GM19438 (cell line): Measurements from ENCODE around the gene FBXO21.
"Not testable (repeated sequence)": the region's sequence is repeated elsewhere in the genome, so short reads cannot be mapped to it uniquely, and the experiment has no call there.

Experiments used
- ATAC-seq: cut with Tn5 transposase; IDR thresholded peaks from one replicate; pipeline ENCODE4 v1.9.1; 2021; ENCODE audit warnings: low read depth; ENCODE audit not compliant: unreplicated experiment

The FBXO21 gene, protein sequence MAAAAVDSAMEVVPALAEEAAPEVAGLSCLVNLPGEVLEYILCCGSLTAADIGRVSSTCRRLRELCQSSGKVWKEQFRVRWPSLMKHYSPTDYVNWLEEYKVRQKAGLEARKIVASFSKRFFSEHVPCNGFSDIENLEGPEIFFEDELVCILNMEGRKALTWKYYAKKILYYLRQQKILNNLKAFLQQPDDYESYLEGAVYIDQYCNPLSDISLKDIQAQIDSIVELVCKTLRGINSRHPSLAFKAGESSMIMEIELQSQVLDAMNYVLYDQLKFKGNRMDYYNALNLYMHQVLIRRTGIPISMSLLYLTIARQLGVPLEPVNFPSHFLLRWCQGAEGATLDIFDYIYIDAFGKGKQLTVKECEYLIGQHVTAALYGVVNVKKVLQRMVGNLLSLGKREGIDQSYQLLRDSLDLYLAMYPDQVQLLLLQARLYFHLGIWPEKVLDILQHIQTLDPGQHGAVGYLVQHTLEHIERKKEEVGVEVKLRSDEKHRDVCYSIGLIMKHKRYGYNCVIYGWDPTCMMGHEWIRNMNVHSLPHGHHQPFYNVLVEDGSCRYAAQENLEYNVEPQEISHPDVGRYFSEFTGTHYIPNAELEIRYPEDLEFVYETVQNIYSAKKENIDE

DNA sequence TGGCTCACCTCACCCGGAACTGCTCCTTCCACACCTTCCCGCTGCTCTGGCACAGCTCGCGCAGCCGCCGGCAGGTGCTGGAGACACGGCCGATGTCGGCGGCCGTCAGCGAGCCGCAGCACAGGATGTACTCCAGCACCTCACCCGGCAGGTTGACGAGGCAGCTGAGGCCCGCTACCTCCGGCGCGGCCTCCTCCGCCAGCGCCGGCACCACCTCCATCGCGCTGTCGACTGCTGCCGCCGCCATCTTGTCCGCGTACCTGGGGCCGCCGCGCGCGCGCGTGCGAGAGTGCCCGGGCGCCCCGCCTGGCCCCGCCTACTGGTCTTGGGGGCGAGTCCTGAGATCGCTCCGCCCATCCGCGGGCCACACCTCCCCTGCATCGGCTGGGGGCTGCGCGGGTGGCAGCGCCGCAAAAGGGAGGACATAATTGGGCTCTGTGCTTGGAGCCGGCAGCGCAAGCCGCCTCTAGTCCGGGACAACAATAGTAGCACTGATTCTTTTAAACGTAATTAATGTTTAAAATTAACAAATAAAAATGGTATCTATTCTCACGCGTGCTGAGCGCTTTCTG lies at the start of gene FBXO21:
Gene FBXO21, minus strand, starts transcription at position 261 of the 572 bp plus-strand sequence. Its CDS starts 14 bp downstream, at position 247.
- peak; percentile 84 for ATAC-seq

DNA sequence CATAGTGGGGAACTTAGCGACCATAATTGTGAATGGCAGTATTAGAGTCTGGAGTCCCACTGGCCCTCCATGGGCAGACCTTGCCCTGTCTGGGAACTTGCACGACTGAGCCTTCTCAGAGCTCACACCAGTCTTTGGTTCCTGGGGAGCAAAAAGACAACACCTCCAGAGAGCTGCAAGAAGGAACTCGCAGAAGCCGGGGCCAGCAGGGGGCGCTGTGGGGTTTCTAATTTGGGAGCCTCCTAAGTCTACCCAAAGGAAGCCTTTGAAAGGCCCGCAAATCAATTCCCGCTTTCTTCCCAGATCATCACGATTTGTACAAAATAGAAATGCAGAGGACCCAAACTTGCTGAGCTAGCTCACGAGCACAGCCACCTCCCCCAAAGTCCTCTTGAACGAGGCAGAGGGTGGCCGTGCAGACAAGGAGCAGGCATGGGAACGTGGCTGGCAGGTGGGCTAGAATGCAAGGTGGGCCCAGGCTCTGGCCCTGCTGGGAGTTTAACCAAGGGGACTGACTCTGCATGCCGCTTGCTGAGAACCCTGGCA lies 46.3 kb upstream of the FBXO21 start:
- no peak for ATAC-seq

DNA sequence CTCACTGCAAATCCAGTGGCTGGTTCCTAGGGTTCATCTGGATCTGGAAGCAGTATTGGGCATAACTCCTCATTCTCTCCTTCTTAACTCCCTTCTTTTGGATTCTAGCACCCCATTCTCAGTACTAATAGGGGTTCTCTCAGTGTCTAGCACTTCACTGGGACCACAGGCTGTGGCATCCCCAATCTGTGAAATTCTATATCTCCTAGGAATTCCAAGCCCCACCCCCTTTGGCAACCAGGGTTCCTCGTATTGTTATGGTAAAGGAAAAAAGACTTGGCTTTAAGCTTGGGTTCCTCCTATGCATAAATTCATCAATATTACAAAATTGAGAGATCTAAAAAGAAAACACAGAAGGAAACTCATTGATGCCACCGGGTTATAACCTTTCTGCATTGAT lies 45.0 kb upstream of the FBXO21 start:
- ATAC-seq, result no peak

DNA sequence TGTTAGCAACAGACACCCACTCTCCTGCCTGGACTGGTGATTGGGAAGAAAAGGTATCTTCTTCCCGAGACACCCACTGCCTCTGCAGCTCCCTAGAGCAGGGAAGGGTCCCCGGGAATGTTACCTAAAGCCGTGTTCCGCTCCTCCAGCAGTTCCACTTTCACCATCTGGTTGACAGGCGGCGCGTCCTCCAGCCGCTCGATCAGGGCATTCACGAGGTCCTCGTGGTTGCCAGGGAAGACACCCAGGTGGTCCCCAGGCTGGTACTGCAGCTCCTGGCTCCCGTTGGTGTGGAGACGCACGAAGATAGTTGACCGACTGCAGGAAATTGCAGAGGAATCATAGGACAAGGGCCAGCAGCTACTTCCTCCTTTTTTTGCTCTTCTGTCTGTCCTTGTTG lies 44.2 kb upstream of the FBXO21 start:
- no peak for ATAC-seq

DNA sequence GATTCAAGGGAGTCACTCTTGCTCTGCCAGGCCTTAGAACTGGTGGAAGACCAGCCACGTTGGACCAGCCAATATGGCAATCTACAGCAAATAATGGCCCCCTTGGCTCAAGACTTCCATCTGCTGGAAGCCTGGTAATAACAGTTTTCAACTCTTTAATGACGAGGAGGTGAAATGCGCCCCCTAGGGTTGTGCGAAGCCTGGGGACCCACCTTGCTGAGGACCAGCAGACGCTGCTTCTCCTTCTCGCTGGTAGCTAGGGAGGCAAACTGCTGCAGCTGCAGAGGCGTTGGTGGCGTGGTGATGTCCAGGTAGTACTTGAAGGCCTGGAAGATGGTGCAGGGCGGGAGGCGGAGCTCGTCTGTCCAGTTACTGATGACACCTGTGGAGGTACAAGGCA lies 41.5 kb upstream of the FBXO21 start:
- no peak for ATAC-seq

DNA sequence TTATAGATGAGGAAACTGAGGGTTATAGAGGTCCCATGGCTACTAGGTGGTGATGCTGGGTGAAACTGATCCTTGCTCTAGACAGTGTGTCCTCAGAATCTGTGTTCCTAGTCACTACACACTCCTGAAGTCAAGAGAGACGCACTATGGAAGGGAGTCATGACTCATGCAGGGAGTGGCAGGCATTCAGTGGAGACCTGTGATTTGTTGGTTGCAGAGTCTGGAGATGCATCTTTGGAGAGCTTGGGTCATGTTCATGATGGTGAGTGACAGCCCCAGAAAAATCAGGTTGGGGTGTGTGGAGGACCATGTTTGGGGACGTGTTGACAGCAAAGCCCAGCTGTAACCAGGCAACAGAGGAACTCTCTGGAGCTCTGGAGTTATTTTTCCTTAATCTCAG lies 38.0 kb upstream of the FBXO21 start:
- ATAC-seq, result no peak

DNA sequence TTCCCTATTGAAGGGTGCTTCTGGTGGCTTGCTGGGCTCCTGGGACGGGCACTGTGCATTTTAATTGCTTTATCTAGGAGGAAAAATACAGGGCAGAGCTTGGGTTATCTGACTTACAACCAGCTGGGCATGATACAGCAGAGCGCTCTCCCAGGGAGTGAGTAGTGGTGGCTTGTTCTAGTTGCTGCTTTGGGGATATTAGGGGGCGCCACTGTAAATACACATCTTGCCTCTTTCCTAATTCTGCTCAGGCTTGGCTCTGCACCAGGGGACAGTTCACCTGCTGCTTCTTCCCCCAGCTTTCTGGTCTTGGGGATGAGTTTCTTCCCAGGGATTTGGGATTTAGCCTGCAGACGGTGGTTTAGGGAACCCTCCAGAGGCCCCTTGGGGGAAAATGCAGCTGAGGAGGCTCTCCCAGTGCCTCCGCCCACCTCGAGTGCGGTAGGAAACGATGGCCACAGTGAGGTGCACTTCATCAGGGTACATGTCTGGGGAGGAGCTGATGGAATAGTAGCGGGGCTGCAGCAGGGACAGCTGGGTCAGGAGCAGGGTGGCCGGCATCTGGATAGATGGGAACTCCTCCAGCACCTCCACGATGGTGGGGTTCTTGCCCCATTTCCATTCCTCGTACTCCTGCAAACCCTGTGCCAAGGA lies 36.9 kb upstream of the FBXO21 start:
- no peak for ATAC-seq

DNA sequence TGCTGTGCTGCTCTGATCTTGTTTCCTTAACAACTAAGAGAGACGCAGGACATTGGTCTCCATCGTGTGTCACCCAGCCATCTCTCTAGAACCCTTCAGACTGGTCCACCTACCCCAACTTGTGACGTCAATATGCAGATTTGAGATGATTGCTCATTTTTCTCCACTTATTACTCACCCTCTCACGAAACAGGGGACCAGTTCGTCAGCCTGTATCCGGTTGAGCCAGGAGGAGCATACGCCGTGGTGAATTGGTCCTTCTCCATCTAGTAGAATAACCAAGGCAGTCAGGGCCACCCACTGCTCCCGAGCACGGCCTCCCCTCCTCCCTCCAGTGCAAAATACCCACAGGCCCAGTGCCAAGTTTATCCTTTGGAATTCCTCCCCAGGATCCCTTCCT lies 36.2 kb upstream of the FBXO21 start:
- no peak for ATAC-seq

DNA sequence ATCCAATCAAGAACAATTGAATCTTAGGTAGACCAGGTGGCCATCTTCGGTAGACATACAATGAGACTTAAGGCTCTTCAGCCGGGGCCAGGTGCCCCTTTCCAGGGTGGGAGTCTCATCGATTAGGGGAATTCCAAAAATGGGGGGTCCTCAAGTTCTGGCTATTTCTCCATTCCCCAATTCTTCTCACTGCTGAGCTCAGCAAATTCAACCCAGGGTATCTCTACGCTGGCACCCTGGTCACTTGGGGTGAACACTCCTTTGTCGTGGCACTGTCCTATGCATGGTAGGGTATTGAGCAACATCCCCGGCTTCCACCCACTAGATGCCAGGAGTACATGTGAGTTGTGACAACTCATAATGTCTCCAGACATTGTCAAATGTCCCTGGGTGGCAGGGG lies 34.9 kb upstream of the FBXO21 start:
- no peak for ATAC-seq

DNA sequence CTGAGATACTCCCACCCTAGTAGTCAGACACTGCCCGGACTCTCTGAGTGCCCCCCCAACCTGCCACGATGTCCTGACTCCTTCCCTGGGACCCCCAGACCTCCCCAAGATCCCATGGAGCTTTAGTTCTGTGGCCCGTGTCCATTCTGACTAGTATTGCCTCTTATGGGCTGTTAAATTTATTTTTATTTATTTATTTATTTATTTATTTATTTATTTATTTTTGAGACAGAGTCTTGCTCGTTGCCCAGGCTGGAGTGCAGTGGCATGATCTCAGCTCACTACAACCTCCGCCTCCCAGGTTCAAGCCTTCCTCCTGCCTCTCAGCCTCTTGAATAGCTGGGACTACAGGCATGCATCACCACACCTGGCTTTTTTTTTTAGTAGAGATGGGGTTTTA lies 30.7 kb upstream of the FBXO21 start:
- ATAC-seq, result not testable (repeated sequence)

DNA sequence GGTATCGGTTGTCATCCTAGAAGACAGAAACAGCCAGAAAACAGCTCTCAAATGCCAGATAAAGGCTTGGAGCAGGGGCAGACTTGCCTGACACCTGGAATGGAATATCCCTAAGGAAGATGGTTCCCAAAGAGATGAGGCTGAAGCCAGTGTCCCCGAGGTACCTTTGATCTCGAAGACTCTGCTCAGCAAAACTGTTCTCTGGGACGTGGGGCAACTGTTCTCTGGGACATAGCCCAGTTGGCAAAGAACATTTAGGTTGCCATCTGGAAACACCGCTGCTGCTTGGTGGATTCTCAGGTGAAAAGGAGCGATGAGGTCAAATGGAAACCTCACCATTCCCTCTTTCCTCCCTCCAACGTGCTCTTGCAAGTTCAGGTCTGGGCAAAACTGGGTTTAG lies 27.9 kb upstream of the FBXO21 start:
- ATAC-seq, result no peak

DNA sequence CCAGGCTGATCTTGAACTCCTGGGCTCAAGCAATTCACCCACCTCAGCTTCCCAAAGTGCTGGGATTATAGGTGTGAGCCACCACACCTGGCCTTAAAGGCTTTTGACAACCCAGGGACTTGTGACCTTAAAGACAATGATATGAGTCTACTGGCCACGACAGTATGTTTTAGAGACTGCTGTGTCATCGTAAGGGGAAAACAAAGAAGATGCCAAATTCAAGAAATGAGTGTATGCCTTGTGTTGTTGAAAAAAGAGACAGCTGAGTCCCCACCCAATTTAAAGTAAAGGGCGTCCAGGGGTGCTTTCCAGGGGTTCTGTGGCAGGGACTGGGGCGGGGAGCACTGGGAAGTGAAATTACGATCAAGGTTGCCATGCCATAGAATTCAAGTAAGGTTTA lies 26.4 kb upstream of the FBXO21 start:
- no peak for ATAC-seq

DNA sequence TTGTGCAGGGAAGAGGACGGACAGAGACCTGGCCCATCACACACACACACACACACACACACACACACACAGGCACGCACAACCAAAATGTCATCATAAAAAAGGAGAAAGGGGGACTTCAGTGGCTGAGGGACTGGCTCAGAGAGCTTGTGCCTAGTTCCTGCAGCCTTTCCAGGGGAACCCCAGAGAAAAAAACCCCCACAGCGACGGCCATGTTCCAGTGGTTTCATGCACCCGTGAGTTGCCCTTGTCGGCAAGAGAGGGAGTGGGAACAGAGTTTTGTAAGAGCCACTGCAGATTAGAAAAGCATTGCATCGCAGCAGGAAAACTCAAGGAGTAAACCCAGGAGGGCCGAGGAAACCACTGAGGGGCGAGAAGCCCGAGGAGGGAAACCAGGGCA lies 24.5 kb upstream of the FBXO21 start:
- ATAC-seq, result no peak

DNA sequence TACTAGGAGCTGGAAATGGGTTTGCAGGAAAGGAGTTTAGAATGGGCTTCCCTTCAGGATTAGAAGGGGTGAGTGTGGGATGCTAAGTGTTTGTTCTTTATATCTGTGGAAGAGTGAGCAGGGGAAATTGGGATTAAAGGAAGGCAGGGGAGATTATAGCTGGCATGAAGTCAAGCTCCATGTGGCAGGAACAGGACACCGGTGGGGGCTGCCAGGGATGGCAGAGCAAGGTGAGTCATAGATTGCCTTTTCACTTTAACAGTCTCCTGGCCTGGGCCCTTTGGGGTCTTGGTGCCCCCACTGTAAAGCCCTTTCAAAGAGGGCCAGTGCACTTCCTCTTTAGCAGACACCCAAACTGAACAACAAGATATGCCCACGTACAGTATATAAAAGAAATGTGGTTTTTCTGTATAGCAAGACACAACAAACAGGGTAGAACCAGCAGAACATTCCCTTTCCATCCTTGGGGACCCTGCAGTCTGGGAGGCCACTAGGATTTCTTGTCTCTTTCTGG lies 23.1 kb upstream of the FBXO21 start:
- no peak for ATAC-seq

DNA sequence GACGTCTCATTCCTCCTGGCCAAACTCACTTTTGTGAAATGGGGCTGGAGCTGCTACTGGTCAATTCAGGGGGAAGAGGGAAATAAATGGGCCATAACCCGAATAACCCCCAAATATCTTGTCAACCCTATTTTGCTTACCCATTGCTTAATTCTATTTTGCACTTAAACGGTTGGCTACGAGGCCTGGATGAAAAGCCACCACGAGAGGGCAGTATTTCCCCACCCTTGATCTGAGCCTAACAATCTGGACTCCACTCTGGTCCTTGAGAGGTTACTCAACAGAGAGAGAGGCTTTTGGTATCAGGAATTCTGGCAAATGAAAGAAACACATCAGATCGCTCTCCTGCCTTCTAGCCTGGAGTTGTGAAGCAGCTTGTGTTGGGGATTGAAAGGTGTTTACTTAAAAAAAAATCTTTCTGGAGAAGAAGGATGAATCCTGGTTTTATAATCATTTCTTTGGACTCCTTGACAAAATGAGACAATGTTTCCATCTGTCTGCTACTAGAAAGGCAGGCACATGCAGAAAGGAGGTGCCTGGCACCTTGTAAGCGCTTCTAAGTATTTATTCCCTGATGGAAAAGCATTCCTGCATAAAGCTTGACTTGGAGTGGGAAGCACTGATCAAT lies 22.4 kb upstream of the FBXO21 start:
- ATAC-seq, result no peak

DNA sequence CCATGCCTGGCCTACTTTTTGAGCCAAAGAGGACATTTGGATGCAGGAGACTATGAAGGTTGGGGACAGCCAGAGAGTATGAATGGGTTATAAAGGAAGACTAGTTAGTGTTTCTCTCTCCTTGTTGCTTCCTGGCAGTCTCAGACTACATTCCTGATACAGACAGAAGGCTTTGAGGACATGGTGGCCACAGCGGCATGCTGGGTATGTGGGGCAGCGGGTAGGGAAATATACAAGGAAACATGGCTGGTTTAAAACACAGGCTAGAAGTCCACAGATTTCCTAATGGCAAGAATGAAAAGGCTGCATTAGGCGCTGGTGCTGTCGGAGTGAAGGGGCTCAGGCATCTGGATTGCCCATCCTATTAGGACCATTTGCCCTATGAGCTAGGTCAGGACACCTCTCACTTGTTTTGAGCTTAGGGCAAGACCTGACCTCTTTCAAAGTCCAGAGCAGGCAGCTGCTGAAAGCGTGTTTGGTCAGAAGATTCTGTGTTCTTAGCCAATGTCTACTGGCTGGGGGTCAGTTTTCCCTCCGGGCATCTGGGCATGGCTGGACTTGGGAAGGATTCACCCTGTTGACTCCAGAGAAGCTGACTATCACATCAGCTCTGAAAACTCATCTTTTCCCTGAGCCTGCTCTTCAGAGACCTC lies 20.1 kb upstream of the FBXO21 start:
- no peak for ATAC-seq

DNA sequence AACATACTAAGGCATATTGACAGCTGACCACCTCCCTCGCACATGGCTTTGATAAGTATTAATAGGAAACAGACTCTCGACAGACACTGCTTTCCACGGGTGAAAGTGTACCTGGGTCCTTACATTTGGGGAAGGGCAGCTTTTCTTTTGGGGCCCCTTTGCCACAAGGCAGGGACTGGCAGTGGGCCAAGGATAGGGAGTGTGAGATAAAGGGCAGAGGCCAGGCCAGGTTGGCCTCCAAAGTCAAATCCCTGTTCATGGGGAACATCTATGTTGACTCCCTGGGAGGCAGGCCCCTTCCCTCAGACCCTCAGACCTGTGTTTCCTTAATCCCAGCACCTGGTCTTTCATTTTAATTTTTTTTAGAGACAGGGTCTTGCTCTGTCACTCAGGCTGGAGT lies 19.4 kb upstream of the FBXO21 start:
- no peak for ATAC-seq

DNA sequence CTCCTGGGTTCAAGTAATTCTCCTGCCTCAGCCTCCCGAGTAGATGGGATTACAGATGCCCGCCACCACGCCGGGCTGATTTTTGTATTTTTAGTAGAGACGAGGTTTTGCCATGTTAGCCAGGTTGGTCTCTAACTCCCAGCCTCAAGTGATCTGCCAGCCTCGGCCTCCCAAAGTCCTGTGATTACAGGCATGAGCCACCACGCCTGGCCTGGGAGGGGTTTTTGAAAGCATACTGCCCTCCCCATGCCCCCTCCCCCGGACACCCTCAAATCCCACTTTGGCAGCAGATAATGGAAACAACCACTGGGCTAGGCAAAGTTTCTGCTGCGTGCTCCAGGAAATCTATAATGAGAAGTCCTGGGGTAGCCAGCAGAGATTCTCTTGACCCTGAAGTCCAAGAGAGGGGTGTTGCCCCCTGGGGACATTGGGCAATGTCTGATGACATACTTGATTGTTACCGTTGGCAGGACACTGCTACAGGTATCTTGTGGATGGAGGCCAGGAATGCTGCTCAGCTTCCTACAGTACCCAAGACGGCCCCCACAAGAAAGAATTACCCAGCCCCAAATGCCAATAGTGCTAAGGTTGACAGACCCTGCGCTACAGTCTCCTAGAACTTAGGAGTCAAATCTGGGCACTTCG lies 18.7 kb upstream of the FBXO21 start:
- ATAC-seq, result no peak

DNA sequence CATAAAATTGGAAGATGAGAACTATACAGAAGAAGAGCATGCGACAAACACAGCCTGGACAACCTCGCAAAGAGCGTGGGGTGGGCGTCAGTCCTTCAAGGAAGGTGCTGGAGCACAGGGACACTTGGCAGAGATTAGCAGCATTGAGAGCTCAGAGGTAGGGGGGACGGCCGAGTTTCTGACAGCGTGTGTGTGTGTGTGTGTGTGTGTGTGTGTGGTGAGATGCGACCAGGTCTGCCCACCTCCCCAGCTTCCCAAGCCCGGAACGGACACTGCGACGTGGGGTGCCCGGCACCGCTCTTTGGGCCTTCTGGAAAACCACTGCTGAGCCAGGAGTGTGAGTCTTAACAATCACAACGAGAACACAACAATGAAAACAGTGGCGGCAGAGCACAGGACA lies 17.9 kb upstream of the FBXO21 start:
- ATAC-seq, result no peak

DNA sequence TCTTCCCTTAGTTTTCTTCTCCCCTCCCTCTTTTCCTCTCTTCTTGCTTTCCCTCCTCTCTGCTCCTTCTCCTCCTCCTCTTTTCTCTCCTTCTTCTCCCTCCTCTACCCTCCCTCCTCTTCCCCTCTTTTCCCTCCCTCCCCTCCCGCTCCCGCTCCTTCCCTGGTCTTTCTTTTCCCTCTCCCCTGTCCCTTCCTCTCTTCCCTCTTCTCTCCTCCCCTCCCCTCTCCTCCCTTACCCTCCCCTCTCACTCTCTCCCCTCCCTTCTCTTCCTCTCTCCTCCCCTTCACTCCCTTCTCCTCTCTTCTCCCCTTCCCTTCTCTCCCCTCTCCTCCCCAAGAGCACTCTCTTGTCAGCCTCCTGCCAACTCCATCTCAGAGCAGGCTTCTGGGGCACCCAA lies 17.4 kb upstream of the FBXO21 start:
- ATAC-seq, result no peak
